ENCODE data around the gene CCDC185. TPM values are rescaled to one million over a fixed set of nuclear protein-coding genes. Genes with fewer than 3 reads are reported as not detected.

Gene CCDC185
- total RNA-seq, 1 experiment from 2014 or later, result 0.17 TPM

DNA sequence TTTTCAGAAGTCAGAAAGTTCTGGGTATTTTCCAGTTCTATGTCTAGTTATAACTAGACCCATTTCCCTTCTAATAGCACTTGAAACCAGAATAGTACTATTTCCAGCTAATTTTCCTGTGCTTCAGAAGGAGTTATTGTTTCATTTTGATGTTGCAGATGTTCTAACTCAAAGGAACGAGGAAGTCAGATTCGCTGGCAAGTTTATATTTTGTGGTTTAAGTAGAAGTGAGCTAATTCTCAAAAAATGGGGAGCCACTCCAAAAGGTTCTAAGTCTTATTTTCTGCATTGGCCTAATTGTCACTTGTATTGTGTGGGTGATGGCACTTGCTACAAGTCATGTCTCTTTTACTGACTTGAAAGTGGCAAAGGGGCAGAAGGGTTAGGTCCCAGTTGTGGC is 18.1 kb downstream of the CCDC185 start:
- H3K36me3 Mint-ChIP-seq (ENCODE audit: insufficient read depth, unreplicated experiment), result no peaks in the 10 kb centered on the region
- TF ChIP-seq, protein P1, sequence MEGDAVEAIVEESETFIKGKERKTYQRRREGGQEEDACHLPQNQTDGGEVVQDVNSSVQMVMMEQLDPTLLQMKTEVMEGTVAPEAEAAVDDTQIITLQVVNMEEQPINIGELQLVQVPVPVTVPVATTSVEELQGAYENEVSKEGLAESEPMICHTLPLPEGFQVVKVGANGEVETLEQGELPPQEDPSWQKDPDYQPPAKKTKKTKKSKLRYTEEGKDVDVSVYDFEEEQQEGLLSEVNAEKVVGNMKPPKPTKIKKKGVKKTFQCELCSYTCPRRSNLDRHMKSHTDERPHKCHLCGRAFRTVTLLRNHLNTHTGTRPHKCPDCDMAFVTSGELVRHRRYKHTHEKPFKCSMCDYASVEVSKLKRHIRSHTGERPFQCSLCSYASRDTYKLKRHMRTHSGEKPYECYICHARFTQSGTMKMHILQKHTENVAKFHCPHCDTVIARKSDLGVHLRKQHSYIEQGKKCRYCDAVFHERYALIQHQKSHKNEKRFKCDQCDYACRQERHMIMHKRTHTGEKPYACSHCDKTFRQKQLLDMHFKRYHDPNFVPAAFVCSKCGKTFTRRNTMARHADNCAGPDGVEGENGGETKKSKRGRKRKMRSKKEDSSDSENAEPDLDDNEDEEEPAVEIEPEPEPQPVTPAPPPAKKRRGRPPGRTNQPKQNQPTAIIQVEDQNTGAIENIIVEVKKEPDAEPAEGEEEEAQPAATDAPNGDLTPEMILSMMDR (IDR thresholded peaks at IDR 0.05; ENCODE audit: unreplicated experiment), result no peak
- H3K4me1 Mint-ChIP-seq (ENCODE audit: low read depth, unreplicated experiment), result no peaks in the 10 kb centered on the region
- no peak for DNase-seq
- H3K27me3 Mint-ChIP-seq (ENCODE audit: unreplicated experiment), result no peaks in the 10 kb centered on the region
- no peak overlapping the region for H3K27ac Mint-ChIP-seq (ENCODE audit: unreplicated experiment)
- intact Hi-C loops (cut with micrococcal nuclease; ENCODE audit: unreplicated experiment), result no loop called here
- no TSS peak for BruUV-seq (replicated peaks)
- CTCF ChIA-PET, result interaction anchor here (0.6 to 1.0 kb wide), 2 partner anchors 47 to 555 kb away, joined by 3 to 4 read pairs; partner anchors contain the start of gene SUSD4
- no peaks in the 10 kb centered on the region for H3K9me3 Mint-ChIP-seq (ENCODE audit: low read depth, unreplicated experiment)
- no peak overlapping the region for H3K4me3 Mint-ChIP-seq (ENCODE audit: low read depth, unreplicated experiment)

- TF ChIP-seq, protein P1 (IDR thresholded peaks at IDR 0.05; ENCODE audit: unreplicated experiment), result no peak
- H3K36me3 Mint-ChIP-seq (ENCODE audit: insufficient read depth, unreplicated experiment), result no peaks in the 10 kb centered on the region
- intact Hi-C loops (cut with micrococcal nuclease; ENCODE audit: unreplicated experiment), result no loop called here
- BruUV-seq (replicated peaks), result no TSS peak
- H3K27ac Mint-ChIP-seq (ENCODE audit: unreplicated experiment), result no peak overlapping the region
- CTCF ChIA-PET, result interaction anchor here (1.0 kb wide), 1 partner anchor 47 kb away, joined by 4 read pairs; the partner anchor contains the start of gene SUSD4
- H3K4me3 Mint-ChIP-seq (ENCODE audit: low read depth, unreplicated experiment), result no peak overlapping the region
- DNase-seq, result no peak
- no peaks in the 10 kb centered on the region for H3K4me1 Mint-ChIP-seq (ENCODE audit: low read depth, unreplicated experiment)
- H3K9me3 Mint-ChIP-seq (ENCODE audit: low read depth, unreplicated experiment), result no peaks in the 10 kb centered on the region
- H3K27me3 Mint-ChIP-seq (ENCODE audit: unreplicated experiment), result no peaks in the 10 kb centered on the region
Measured at GRCh38 chr1:223411710-223412109, 18.5 kb downstream of the CCDC185 start.

- no peak for DNase-seq
- BruUV-seq (replicated peaks), result no TSS peak
- no peaks in the 10 kb centered on the region for H3K9me3 Mint-ChIP-seq (ENCODE audit: low read depth, unreplicated experiment)
Measured at GRCh38 chr1:223413216-223413615, 20.0 kb downstream of the CCDC185 start.

GRCh38 chr1:223417444-223417843 is 24.2 kb downstream of the CCDC185 start:
- Mint-ChIP-seq H3K4me1 (ENCODE audit: low read depth, unreplicated experiment) (peaks cover 31% of the 10 kb centered on the region), H3K27me3 (ENCODE audit: unreplicated experiment) (no peaks in the 10 kb centered on the region), H3K9me3 (ENCODE audit: low read depth, unreplicated experiment) (no peaks in the 10 kb centered on the region)

More at GRCh38 chr1:223413216-223413615, 20.0 kb downstream of the CCDC185 start:
- H3K27me3 Mint-ChIP-seq (ENCODE audit: unreplicated experiment), result no peaks in the 10 kb centered on the region
- peaks cover 13% of the 10 kb centered on the region for H3K4me1 Mint-ChIP-seq (ENCODE audit: low read depth, unreplicated experiment)
- intact Hi-C loops (cut with micrococcal nuclease; ENCODE audit: unreplicated experiment), result no loop called here
- TF ChIP-seq, protein P1 (IDR thresholded peaks at IDR 0.05; ENCODE audit: unreplicated experiment), result no peak
- H3K36me3 Mint-ChIP-seq (ENCODE audit: insufficient read depth, unreplicated experiment), result no peaks in the 10 kb centered on the region
- CTCF ChIA-PET, result no interaction called here
- no peak overlapping the region for H3K4me3 Mint-ChIP-seq (ENCODE audit: low read depth, unreplicated experiment)
- H3K27ac Mint-ChIP-seq (ENCODE audit: unreplicated experiment), result no peak overlapping the region

More at GRCh38 chr1:223417444-223417843, 24.2 kb downstream of the CCDC185 start:
- TF ChIP-seq, protein P1 (IDR thresholded peaks at IDR 0.05; ENCODE audit: unreplicated experiment), result no peak
- intact Hi-C loops (cut with micrococcal nuclease; ENCODE audit: unreplicated experiment), result no loop called here
- Mint-ChIP-seq H3K36me3 (ENCODE audit: insufficient read depth, unreplicated experiment) (no peaks in the 10 kb centered on the region), H3K4me3 (ENCODE audit: low read depth, unreplicated experiment) (no peak overlapping the region), H3K27ac (ENCODE audit: unreplicated experiment) (no peak overlapping the region)
- CTCF ChIA-PET, result interaction anchor here (0.6 to 0.7 kb wide), 3 partner anchors 133 to 284 kb away, joined by 3 to 4 read pairs (median 3); no protein-coding TSS in a partner anchor
- peak; percentile 21 for DNase-seq
- no TSS peak for BruUV-seq (replicated peaks)
